ENCODE measurements around the gene BBS7.

GRCh38 chr4:121869841-121870822 is at the start of gene BBS7:
- TF ChIP-seq REST (IDR thresholded peaks at IDR 0.05; ENCODE audit: unreplicated experiment) (peak; percentile 31), CTCF (conservative IDR thresholded peaks at IDR 0.05; ENCODE audit: low read depth in 2 of 2) (no peak), EZH2 (IDR thresholded peaks at IDR 0.05; ENCODE audit: low read depth, unreplicated experiment) (no peak)
